Measurements from ENCODE around the gene PDHX.
"Not testable (repeated sequence)": the region's sequence is repeated elsewhere in the genome, so short reads cannot be mapped to it uniquely, and the experiment has no call there.

PDHX gene

GRCh38 chr11:35023940-35024339, 107.5 kb downstream of the PDHX start:
- not testable (repeated sequence) for DNase-seq

GRCh38 chr11:35028007-35028406, 111.6 kb downstream of the PDHX start:
- DNase-seq, result not testable (repeated sequence)

- DNase-seq, result peak; percentile 37
These were observed 113.7 kb downstream of the PDHX start for GRCh38 chr11:35029979-35030682.

- peak; percentile 96 for DNase-seq
These were observed 114.3 kb downstream of the PDHX start for GRCh38 chr11:35030716-35031213.

GRCh38 chr11:35031346-35031745, 114.9 kb downstream of the PDHX start:
- no peak for DNase-seq

- DNase-seq, result no peak
These were observed 115.4 kb downstream of the PDHX start for GRCh38 chr11:35031867-35032266.

GRCh38 chr11:35033011-35033410, 116.6 kb downstream of the PDHX start:
- no peak for DNase-seq

GRCh38 chr11:35034401-35034800, 118.0 kb downstream of the PDHX start:
- no peak for DNase-seq

GRCh38 chr11:35035894-35036408, 119.5 kb downstream of the PDHX start:
- DNase-seq, result peak; percentile 85

GRCh38 chr11:35036639-35037038, 120.2 kb downstream of the PDHX start:
- no peak for DNase-seq

GRCh38 chr11:35038211-35038928, 122.0 kb downstream of the PDHX start:
- no peak for DNase-seq

- DNase-seq, result no peak
These were observed 122.7 kb downstream of the PDHX start for GRCh38 chr11:35039076-35039475.

GRCh38 chr11:35040221-35040942, 124.0 kb downstream of the PDHX start:
- DNase-seq, result no peak

- no peak for DNase-seq
These were observed 124.7 kb downstream of the PDHX start for GRCh38 chr11:35041070-35041554.

- no peak for DNase-seq
These were observed 125.8 kb downstream of the PDHX start for GRCh38 chr11:35042224-35042623.

GRCh38 chr11:35042913-35043312, 126.5 kb downstream of the PDHX start:
- DNase-seq, result no peak

GRCh38 chr11:35043936-35044335, 127.5 kb downstream of the PDHX start:
- no peak for DNase-seq

GRCh38 chr11:35045236-35045820, 128.9 kb downstream of the PDHX start:
- DNase-seq, result no peak
